ELR (cell line): ENCODE data around the gene EFCAB13.

Experiments
- DNase-seq: peaks from one replicate; pipeline ENCODE4 v3.0.0-alpha.2; 2015; ENCODE audit warnings: low read depth

The EFCAB13 gene, protein sequence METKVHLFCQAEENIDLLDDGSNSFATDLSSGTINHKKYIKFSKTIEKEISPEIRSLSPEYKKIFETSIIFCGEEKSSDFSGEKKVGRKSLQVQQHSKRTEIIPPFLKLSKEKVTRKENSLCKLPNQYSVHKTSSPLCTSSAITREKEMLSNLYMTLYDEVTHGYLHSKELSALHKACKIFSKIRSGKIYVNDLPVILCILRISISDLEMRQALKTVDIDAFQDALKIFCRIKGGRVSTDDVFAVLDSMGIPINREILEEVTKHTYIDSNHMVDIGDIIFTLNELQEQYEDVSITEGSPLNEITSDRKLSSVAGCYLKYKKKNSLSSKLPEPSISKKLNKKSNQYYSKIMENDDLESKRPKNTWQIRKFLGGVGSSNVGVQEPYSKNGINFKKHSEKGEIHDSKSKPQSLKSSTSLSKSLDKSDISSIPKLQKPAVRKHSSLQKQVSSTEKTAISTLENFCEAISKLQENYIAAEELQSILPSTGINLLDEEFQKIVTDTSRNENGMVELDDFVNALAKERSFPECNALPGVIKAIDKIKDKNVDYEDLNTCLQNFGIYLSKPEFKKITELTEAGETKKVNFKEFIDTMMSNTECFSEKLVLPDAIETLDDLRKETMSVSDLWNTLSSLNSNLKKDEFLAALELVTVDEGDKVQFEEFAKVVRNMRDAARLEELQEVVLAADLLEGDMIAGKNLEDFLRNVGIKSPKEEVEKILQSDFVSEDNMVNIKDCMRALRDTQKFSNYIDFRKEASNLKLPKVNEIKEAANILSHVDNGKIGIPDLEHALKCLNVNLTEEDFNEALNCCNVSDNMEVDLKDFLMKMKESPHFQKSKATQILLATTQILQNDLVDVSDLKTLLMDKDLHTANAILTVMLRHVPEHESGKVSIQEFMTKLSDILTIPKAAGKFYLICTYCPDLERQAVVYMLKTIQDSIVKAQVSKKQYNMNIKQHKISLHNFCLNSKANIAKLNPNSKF

DNA sequence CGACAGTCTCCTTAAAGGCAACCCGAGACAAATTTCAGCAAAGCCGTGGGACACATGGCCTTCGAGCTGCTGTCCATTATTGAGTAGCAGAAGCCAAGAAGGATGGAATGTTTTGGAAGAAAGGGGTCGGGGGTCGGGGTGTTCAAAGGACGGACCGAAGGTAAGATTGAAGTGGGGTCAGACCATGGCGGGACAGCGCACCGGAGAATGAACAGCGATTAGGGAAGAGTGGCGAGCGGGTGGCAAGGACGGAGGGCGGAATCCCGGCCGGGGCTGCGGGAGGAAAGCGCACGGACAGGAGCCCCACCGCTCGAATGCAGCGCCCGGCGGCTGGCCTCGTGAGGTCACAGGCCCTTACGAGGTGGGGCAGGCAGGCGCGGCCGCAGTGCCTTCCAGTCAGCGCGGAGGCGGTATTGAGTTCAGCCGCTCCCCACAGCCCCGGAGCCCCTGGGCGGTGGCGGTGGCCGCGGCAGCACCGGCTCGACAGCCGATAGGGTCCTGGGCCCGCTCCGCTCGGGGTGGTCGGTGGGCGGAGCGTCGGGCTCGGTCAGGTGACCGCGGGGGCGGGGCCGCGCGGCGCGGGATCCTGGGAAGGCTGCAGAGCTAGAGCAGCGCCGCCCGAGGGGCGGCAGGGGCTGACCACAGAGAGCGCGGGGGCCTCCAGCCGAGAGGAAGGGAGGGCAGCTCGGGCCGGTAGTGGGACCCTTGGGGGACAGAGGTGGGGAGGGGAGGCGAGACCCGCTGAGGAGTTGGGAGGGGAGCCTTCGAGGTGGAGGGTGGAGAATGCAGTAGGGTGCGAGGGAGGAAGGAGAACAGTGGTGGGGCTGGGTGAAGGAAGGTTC lies at the start of gene EFCAB13:
Gene EFCAB13, plus strand, starts transcription at position 574 of the 842 bp plus-strand sequence. CDS start 4,399 bp downstream, outside the sequence.
- DNase-seq, result peak; percentile 92

DNA sequence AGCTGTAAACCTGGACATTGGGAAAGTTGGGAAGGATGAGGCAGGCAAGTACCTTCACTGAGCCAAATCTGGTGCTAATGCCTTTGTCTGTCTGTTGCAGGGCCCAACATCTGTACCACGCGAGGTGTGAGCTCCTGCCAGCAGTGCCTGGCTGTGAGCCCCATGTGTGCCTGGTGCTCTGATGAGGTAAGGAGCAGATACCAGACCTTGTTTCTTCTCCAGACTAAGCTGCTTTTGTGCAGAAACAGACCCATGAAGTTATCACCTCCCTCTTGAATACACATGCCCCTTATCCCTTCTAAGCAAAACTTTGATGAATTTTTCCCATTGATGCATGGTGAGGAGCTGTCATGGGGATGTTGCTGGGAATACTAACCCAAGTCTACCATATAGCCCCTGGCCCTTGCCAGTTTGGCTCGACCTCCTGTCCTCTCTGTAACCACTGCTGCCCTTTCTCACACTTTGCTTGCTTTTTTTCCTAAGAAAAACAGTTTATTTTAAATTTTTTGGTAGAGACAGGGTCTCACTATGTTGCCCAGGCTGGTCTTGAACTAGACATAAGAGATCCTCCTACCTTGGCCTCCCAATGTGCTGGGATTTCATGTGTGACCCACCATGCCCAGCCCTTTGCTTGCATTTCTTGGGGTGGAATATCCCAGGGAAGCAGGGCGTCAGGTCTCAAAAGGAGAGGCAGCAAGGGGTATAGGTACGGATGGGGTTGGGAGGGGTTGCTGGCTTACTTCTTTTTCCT lies 49.3 kb upstream of the EFCAB13 start:
- DNase-seq, result no peak

DNA sequence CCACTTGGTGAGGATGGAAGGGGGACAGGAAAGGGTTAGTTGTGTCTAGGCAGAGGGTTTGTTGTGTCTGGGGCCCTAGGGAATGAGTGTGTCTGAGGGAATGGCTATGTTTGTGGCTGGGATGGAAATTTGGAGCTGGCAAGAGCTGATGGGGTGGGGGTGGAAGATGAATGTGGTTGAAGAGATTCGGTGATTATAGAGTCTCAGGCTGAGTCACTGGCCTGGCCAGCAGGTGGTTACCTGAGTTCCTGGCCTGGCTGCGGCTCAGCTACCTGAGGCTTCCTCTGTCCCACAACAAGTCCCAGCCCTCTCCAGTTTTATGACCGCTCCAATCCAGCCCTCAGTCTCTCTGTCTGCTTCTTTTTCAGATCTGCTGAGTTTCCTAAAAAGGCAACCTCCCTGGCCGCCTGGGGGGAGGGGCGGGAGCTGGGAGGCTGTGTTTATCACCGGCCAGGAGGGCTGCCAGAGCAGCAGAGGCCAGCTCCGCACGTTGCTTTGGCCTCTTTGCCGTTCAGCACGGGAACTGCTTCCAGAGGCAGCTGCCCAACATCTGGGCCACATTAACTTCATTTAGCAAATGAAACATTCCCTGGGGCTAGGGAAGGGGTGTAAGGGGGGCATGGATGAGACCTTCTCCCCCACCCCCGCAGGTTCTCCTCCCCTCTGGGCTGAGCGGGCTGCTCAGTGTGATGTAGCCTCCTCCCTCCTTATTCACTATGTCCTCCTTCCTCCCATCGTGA lies 48.3 kb upstream of the EFCAB13 start:
- peak; percentile 41 for DNase-seq

DNA sequence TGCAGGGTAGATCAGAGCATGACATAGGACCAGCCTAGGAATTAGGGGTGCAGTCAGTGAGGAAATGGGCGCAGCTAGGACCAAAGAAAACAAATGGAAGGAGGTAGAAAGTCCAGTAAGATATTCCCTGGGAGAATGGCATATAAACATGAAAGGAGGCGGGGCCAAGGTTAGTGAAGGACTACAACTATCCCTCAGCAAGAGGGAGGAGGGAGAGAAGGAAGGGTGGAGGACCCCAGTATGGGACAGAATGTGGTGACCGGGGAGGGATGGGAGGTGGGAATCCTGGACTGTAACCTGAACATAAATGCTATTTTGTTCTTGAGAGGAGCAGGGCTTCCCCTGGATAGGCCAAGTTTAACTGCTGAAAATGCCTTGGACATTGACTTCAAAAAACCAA lies 47.3 kb upstream of the EFCAB13 start:
- DNase-seq, result no peak

DNA sequence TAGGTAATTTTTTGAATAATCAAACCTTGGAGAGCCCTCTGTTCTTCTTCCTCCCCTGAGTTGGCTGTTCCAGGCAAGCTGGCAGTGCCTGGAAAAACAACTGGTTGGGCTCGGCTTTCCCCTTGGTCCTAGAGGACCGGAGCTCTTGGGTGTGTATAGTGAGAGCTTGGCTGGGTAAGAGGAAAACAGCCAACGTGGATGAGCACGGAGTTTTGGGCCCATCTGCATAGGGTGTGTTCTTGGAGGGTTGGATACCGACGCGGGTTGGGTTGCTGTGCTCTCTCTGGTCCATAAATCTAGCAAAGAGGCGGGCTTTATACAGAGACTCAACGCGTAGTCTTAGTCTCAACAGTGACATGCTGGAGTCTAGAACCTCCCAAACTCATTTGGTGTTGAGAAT lies 46.9 kb upstream of the EFCAB13 start:
- peak; percentile 60 for DNase-seq

DNA sequence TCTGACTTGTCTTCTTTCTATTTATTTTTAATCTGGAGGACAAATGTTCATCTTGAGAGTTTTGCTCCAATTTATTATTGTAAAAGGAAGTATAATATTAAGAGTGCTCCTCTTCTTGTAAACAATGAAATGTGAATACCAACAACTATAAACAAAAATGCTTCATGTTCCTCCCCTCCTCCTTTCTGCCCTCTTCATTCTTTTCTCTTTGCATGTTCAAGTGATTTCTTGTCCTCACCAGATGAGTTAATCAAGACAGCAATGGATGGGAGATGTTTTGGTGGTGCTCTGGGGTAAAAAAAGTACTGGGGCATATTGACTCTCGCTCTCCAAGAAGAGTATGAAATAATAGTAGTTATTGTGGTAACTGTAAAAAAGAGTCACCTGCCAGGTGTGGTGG lies 45.8 kb upstream of the EFCAB13 start:
- peak; percentile 50 for DNase-seq

DNA sequence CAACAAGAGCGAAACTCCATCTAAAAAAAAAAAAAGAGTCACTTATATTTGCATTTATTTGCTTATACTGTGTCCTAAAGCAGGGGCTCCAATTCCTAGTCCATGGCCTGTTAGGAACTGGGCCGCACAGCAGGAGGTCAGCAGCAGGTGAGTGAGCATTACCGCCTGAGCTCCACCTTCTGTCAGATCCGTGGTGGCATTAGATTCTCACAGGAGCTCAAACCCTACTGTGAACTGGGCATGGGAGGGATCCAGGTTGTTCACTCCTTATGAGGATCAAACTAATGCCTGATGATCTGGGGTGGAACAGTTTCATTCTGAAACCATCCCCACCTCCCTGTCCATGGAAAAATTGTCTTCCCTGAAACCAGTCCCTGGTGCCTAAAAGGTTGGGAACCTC lies 45.2 kb upstream of the EFCAB13 start:
- DNase-seq, result no peak

DNA sequence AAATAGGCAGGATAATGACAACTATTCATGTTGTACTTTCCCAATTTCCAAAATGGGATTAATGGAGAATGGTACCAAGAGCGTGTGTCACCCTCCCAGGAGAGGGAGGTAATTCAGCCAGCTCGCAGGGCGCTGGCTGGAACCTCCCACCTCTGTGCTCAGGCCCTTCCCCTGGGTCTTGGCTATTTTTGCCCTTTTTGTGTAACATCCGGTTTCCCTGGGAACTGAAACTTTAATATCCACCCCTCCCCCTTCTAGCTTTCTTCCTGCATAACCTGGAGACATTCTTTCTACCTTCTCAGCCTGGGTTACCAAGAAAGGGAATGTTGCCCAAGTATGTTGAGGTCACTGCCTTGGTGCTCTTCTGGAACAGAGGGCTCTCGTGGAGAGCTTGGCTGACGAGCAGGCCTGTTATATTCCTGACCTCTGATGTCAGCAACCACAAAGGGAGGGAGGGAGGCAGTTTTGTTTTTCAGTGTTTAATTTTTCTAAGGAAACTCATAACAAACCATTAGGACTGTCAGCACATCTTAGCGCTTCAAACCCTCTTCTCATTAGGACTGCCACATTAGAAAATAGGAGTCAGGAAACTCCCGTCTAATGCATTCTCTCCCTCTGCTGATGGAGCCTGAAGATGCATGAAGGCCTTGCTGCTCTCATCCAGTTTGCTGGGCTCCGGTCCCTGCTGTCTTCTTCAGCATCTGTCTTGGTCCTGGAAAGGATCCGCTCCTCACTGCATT lies 44.5 kb upstream of the EFCAB13 start:
- peak; percentile 98 for DNase-seq

DNA sequence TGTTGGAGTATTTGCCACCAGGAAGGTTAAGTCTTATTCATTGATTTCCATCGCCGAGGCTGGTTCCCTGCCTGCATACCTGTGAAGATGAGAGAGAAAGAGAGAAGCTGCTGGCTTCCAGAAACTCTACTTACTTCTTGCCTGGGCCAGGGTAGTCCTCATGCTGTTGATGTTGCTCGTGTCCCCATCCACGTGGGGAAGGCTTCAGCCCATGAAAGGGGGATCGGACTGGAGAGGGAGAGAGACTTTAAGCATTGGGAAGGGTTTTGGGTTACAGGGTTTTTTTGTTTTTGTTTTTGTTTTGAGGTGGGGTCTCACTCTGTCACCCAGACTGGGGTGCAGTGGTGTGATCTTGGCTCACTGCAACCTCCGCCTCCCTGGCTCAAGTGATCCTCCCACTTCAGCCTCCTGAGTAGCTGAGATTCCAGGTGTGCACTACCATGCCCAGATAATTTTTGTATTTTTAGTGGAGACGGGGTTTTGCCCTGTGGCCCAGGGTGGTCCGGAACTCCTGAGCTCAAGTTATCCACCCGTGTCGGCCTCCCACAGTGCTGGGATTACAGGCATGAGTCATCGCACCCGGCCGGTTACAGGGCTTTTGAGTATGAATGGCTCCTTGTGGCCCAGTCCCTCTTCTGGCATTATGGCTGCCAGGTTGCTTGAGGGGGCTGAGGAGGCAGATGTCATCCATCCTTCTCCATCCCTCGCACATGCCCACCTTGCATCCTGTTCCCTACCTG lies 43.5 kb upstream of the EFCAB13 start:
- DNase-seq, result peak; percentile 61

DNA sequence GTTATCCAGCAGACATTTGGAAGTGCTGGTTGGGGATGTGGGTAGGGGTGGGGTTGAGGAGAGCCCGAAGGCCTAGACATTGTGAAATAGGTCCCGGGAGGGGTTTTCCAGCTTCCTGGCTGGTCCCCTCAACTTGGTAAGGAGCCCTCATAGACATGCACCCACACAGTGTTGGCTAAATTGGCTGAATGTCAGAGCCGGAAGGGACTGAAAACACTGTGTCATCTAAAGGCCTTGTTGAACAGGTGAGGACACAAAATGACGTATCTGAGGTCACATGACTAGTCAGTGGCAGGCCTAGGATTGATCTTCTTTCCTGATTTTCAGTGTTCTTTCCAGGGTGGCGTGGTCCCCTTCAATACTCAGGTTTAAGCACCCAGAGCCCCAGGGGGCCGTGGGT lies 42.5 kb upstream of the EFCAB13 start:
- no peak for DNase-seq

DNA sequence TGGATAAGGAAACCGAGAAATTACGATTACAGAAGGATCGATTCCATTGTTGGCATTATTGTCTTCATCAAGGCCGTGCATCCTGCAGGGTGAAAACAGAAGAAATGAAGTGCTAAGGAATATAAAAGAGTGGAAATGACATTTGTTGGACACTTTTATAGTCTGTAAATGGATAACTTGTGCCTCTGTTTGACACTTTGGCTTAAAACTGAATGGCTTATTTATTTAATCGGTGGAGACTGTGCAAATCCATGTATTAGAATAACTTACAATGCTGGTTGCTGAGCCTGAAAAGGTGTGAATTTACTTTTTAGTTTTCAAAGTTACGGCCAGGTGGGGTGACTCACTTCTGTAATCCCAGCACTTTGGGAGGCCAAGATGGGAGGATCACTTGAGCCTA lies 38.8 kb upstream of the EFCAB13 start:
- no peak for DNase-seq

DNA sequence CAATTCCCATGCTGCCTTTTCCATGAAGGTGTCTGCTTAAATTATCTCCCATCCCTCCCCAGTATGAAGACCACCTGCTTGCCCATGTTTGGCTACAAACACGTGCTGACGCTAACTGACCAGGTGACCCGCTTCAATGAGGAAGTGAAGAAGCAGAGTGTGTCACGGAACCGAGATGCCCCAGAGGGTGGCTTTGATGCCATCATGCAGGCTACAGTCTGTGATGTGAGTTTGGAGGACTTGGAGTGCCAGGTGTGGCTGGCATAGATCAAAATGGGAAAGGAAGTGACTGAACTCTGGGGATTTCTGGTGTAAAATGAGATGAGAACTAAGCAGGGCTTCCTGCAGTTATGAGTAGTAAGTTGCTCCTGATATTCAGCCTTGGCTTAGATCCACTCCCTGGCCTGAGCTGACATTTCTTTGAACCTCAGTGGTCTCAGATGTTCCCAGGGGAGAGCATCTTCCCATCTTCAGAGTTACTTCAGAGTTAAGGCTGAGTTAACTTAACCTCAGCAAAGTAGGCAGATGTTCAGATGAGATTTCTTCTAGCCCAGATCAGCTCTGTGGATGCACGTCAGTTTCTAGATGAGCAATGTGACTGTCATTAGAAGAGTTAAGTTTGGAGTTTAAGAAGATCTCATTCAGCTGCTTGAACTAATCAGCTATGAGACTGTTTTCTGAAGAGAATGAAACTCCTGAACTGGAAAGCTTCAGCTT lies 37.4 kb upstream of the EFCAB13 start:
- no peak for DNase-seq

DNA sequence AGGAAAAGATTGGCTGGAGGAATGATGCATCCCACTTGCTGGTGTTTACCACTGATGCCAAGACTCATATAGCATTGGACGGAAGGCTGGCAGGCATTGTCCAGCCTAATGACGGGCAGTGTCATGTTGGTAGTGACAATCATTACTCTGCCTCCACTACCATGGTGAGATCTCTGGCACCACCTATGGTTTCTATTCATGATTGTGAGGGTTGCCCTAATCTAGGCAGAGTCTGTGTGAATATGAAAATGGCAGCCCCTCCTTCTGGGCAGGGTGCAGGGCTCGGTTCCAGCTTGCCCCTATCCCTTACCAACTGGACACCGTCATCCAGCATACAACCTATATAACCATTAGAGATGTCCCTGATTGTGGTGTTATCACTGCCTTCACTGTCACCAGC lies 36.7 kb upstream of the EFCAB13 start:
- DNase-seq, result no peak

DNA sequence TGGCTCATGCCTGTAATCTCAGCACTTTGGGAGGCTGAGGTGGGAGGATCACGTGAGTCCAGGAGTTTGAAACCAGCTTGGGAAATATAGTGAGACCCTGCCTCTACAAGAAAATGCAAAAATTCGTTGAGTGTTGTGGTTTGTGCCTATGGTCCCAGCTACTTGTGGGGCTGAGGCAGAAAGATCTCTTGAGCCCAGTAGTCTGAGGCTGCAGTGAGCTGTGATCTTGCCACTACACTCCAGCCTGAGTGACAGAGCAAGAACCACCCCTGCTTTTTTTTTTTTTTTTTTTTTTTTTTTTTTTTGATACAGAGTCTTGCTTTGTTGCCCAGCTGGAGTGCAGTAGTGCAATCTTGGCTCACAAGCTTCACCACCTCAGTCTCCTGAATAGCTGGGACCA lies 36.1 kb upstream of the EFCAB13 start:
- DNase-seq, result no peak

DNA sequence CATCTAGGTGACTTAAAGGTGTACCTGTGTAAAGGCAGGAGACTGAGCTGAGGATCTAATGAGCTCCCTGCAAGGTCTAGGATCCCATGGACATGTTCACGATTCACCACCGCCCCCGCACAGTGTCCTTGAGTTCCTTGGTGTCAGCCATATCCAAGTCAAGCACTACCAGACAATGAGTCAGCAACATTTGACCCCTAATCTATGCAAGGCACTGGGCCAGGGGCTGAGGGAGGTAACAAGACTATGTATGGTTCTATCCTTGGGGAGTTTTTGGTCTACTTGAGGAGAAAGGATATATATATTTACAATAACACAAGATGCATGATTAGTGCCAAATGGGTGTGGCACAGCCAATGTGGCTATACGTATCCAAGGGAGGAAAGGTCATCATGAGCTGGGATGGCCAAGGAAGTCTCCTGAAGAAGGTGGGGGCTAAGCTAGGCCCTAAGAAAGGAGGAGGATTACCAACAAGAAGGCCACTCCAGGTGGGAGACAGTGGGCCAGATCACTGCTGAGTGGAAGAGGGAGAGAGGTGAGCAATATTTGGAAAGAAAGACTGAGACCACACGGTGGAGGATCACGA lies 35.1 kb upstream of the EFCAB13 start:
- no peak for DNase-seq

DNA sequence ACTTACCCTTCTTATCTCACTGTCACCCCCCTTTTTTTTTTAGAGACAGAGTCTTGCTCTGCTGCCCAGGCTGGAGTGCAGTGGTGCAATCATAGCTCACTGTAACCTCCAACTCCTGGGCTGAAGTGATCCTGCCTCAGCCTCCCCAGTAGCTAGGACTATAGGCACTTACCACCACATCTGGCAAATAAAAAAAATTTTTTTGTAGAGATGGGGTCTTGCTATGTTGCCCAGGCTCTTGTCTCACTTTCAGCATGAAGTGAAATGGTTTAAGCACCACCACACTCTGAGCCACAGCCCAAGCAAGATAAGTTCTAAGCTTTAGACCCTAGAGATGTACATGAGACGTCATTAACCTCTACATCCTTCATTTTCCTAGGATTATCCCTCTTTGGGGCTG lies 34.5 kb upstream of the EFCAB13 start:
- DNase-seq, result no peak

DNA sequence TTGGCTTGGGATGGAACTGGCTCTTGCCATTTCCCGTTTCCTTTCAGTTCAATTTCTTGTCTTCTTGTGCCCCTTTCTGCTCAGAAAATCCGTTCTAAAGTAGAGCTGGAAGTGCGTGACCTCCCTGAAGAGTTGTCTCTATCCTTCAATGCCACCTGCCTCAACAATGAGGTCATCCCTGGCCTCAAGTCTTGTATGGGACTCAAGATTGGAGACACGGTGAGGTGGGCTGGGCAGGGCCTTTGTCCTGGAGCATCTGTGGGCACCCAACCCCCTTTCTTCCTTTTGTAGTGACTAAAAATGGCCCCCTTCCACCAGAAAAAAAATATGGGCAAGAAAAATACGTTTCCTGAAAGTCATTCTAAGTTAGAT lies 32.9 kb upstream of the EFCAB13 start:
- no peak for DNase-seq

DNA sequence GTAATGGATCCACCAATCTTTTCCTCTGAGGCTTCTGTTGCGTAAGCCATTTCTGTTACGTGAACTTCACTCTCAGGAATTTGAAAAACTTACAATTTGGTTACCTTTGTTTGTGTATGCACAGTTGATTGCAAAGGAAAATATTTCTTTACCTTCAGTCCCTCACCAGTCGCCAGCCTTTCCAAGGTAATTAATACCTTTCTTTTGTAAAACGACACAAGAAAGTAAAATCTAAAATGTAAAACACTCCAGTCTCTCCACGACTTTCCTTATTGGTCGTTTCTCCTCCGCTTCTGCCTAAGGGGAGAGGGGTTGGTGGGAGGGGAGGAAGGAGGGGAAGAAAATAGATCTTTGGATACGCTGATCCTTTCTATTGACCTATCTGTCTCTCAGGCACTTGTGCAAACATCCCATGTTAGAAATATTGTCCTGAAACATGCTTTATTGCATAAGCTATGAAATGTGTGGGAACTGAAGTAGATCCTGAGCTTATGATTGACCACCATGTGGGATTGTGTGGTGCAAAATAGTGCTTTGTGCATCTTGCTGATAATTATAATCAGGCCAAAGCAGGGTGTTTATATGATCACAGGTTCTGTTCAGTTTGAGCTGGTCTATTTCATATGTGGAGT lies 32.4 kb upstream of the EFCAB13 start:
- no peak for DNase-seq
